Caco-2 (cell line): ENCODE results near the gene C5orf52. TPM values are rescaled to one million over a fixed set of nuclear protein-coding genes. Genes with fewer than 3 reads are reported as not detected.

ENCODE experiments used
- Bru-seq: library from RNA; stranded (reverse); fragments of 400-500 nt; gene quantifications from one replicate; lab custom pipeline; 2021; lab: Mats Ljungman, UMichigan
- BruChase-seq, 2 experiments: library from RNA; stranded (reverse); fragments of 400-500 nt; gene quantifications; one replicate each; lab custom pipeline; 2021; lab: Mats Ljungman, UMichigan
- BruUV-seq: library from RNA; stranded (reverse); fragments of 400-500 nt; replicated peaks from 2 replicates; lab custom pipeline; 2021; lab: Mats Ljungman, UMichigan
- CTCF ChIA-PET: fragments of 300-600 bp; sonication (Branson Sonifier 250); formaldehyde crosslinking; loops from one replicate; lab custom pipeline; 2022; ENCODE audit warnings: antibody characterized with exemption; lab: Charles Lee
- POLR2A ChIA-PET: fragments of 300-600 bp; sonication (Branson Sonifier 250); formaldehyde crosslinking; loops from one replicate; lab custom pipeline; 2022; ENCODE audit warnings: antibody characterized with exemption; lab: Charles Lee
- DNase-seq, 2 experiments: peaks; one replicate each; pipeline versions ENCODE4 v3.0.0 to v3.0.0-alpha.2; 2020 to 2022
- H3K27me3 ChIP-seq: replicated peaks from 2 replicates; pipeline ENCODE4 v1.6.0; 2011; ENCODE audit warnings: low read length; ENCODE audit not compliant: control insufficient read depth, insufficient read depth
- H3K36me3 ChIP-seq: 2 replicates; pipeline ENCODE4 v1.5.1; 2011; ENCODE audit warnings: low read length; ENCODE audit not compliant: control insufficient read depth, insufficient read depth
- H3K4me1 ChIP-seq: fragments of 250-450 bp; sonication (Bioruptor Pico); 2 replicates; pipeline ENCODE4 v1.5.1; 2020; ENCODE audit warnings: mild to moderate bottlenecking
- H3K4me3 ChIP-seq: 2 replicates; pipeline ENCODE4 v1.5.1; 2011; ENCODE audit warnings: low read depth, mild to moderate bottlenecking, control low read depth, low read length
- H3K9me3 ChIP-seq: fragments of 250-450 bp; sonication (Bioruptor Pico); 2 replicates; pipeline ENCODE4 v1.5.1; 2020; ENCODE audit warnings: mild to moderate bottlenecking, moderate library complexity
- H3K27ac Mint-ChIP-seq: one replicate; pipeline ENCODE4 v1.8.0; 2022; ENCODE audit warnings: mixed read lengths; ENCODE audit not compliant: unreplicated experiment
- H3K27me3 Mint-ChIP-seq: one replicate; pipeline ENCODE4 v1.8.0; 2022; ENCODE audit warnings: mixed read lengths; ENCODE audit not compliant: insufficient read depth, unreplicated experiment
- H3K36me3 Mint-ChIP-seq: one replicate; pipeline ENCODE4 v1.8.0; 2022; ENCODE audit warnings: mild to moderate bottlenecking, mixed read lengths; ENCODE audit not compliant: insufficient read depth, unreplicated experiment
- H3K4me1 Mint-ChIP-seq: one replicate; pipeline ENCODE4 v1.8.0; 2022; ENCODE audit warnings: low read depth, mixed read lengths; ENCODE audit not compliant: unreplicated experiment
- H3K4me3 Mint-ChIP-seq: one replicate; pipeline ENCODE4 v1.8.0; 2022; ENCODE audit warnings: mild to moderate bottlenecking, moderate library complexity, mixed read lengths; ENCODE audit not compliant: unreplicated experiment
- H3K9me3 Mint-ChIP-seq: one replicate; pipeline ENCODE4 v1.8.0; 2022; ENCODE audit warnings: mixed read lengths; ENCODE audit not compliant: unreplicated experiment
- intact Hi-C: fragments of 100-400 bp; cut with micrococcal nuclease; formaldehyde crosslinking; loops from one replicate; pipeline ENCODE4 v1.10.0; 2022; ENCODE audit not compliant: unreplicated experiment
- long read RNA-seq: library from polyadenylated mRNA; stranded (forward); transcript quantifications from one replicate; pipeline ENCODE4 v2.0.0, GENCODE V29; 2022
- total RNA-seq: library from RNA; stranded (reverse); gene quantifications from 2 replicates; pipeline ENCODE4 v1.2.3, GENCODE V29; 2022
- TF ChIP-seq, protein P1 (sequence below), 2 experiments: fragments of 200-600 bp in 1 of 2; IDR thresholded peaks; 1 replicate in 1 of 2; 2 replicates in 1 of 2; pipeline versions ENCODE4 v1.5.1 to v1.8.0; 2011 to 2022; ENCODE audit warnings: antibody characterized with exemption in 1 of 2, control low read depth in 1 of 2, inconsistent platforms in 1 of 2, low read depth in 1 of 2, low read length in 1 of 2, mild to moderate bottlenecking in 1 of 2, moderate library complexity in 1 of 2; ENCODE audit not compliant: insufficient read depth in 1 of 2, severe bottlenecking in 1 of 2, unreplicated experiment in 1 of 2

C5orf52 gene
- total RNA-seq (not detected in 2 replicates), Bru-seq, nascent RNA (percentile 23 among the genes with signal in this experiment), BruChase-seq, experiment 1, labeled RNA remaining after a 2-hour chase (percentile 16 among the genes with signal in this experiment), BruChase-seq, experiment 2, labeled RNA remaining after a 6-hour chase (percentile 13 among the genes with signal in this experiment)
- long read RNA-seq, result 0 reads

DNA sequence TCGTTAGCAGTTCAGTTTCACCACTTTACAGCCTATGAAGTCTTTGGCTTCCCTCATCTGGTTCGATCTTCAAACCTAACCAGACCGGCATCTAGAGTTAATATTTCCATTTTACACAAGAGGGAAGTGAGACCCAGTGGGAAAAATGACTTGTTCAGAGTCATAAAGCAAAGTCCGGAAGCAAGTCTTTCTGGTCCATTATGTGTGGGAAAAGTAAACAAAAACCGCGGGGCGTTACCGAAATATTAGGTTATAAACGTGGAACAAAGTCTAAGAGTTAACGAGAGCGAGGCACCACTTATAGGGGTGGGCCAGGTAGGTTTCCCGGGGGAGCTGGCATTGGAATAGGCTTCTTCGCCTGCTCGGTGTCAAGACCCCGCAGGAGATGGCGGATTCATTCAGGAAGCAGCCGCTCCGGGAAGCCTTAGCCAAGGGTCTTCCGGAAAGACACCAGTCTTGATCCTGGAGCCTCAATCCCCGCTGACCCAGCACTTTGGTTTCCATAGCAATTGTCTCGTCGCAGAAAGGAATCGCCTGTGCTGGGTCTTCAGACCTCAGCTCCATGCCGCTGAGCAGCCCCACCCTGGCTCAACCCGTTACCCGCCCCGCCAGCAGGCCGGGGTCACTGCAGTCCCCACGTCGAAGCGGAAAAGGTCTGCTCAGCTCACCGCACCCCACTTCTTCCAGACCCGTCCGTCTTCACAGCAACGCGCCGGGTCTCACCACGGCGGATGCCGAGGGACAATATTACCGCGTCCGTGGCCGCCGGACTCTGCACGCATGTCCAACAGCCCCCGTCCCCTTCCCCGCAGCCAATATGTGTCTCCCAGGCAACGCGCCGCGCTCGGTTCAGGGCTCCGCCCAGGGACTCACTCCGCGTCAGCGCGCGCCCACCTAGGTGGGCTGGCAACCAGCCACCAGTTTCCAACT, at the start of gene C5orf52:
Gene C5orf52 (plus strand): TSS at position 872 of the 930 bp plus-strand sequence. CDS start 82 bp downstream, outside the sequence.
- intact Hi-C loops, result loop anchor here (1.0 kb wide), 1 partner anchor 20 kb away; no protein-coding TSS in a partner anchor
- Histone ChIP-seq H3K27me3 (no peaks in the 10 kb centered on the region), H3K4me1 (peaks cover 22% of the 10 kb centered on the region), H3K4me3 (peak within 1 kb of the TSS; percentile 21), H3K9me3 (peaks cover 12% of the 10 kb centered on the region), H3K36me3 (no peaks in the 10 kb centered on the region)
- TF ChIP-seq, protein P1, sequence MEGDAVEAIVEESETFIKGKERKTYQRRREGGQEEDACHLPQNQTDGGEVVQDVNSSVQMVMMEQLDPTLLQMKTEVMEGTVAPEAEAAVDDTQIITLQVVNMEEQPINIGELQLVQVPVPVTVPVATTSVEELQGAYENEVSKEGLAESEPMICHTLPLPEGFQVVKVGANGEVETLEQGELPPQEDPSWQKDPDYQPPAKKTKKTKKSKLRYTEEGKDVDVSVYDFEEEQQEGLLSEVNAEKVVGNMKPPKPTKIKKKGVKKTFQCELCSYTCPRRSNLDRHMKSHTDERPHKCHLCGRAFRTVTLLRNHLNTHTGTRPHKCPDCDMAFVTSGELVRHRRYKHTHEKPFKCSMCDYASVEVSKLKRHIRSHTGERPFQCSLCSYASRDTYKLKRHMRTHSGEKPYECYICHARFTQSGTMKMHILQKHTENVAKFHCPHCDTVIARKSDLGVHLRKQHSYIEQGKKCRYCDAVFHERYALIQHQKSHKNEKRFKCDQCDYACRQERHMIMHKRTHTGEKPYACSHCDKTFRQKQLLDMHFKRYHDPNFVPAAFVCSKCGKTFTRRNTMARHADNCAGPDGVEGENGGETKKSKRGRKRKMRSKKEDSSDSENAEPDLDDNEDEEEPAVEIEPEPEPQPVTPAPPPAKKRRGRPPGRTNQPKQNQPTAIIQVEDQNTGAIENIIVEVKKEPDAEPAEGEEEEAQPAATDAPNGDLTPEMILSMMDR (IDR thresholded peaks at IDR 0.05; ENCODE audit: insufficient read depth in 1 of 2, low read depth in 1 of 2, low read length in 1 of 2, severe bottlenecking in 1 of 2, unreplicated experiment in 1 of 2), result no peak
- TSS peak; percentile 55 for BruUV-seq
- peaks cover 9% of the 10 kb centered on the region for H3K9me3 Mint-ChIP-seq
- H3K27ac Mint-ChIP-seq, result peak within 1 kb of the TSS; percentile 89
- ChIA-PET CTCF (interaction anchor here (1.0 to 1.3 kb wide), 2 partner anchors 20 to 47 kb away, joined by 5 to 7 read pairs; no protein-coding TSS in a partner anchor), POLR2A (no interaction called here)
- peaks cover 17% of the 10 kb centered on the region for H3K4me1 Mint-ChIP-seq
- DNase-seq, result peak; percentile 58 to 80
- H3K36me3 Mint-ChIP-seq, result peaks cover 22% of the 10 kb centered on the region
- H3K4me3 Mint-ChIP-seq, result peak within 1 kb of the TSS; percentile 66
- no peaks in the 10 kb centered on the region for H3K27me3 Mint-ChIP-seq

DNA sequence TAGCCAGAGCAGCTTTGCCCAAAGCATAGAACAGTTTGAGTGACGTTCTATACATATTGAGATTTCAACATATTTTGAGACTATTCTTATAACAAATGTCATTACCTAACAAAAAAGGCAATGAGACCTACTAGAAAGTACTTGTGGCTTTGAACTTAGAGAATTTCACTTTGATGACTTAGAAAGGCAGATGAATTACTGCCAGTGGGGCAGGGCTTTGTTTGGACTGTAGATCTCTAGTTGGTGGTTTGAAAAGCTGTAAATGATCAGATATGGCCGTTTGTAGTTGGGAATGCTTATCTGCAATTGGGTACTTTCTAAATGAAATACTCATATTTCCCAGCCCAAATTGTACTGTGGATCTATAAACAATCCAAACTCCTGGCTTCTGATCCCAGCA, 47.2 kb upstream of the C5orf52 start:
- TF ChIP-seq, protein P1 (IDR thresholded peaks at IDR 0.05; ENCODE audit: insufficient read depth in 1 of 2, low read depth in 1 of 2, low read length in 1 of 2, severe bottlenecking in 1 of 2, unreplicated experiment in 1 of 2), result no peak
- Mint-ChIP-seq H3K4me1 (peaks cover 32% of the 10 kb centered on the region), H3K36me3 (peaks cover 9% of the 10 kb centered on the region), H3K27ac (peak overlapping the region; percentile 71), H3K9me3 (peaks cover under 1% of the 10 kb centered on the region), H3K4me3 (peak overlapping the region; percentile 63), H3K27me3 (no peaks in the 10 kb centered on the region)
- POLR2A ChIA-PET, result interaction anchor here (0.5 to 0.7 kb wide), 2 partner anchors 9 to 28 kb away, joined by 3 to 4 read pairs; partner anchors contain the start of gene SOX30
- no peaks in the 10 kb centered on the region for H3K9me3 ChIP-seq
- BruUV-seq, result no TSS peak
- peaks cover 20% of the 10 kb centered on the region for H3K4me1 ChIP-seq
- H3K36me3 ChIP-seq, result no peaks in the 10 kb centered on the region; the same call in 1 of the 2 replicates
- no peaks in the 10 kb centered on the region for H3K27me3 ChIP-seq
- CTCF ChIA-PET, result interaction anchor here (0.7 kb wide), 1 partner anchor 15 kb away, joined by 4 read pairs; no protein-coding TSS in a partner anchor
- intact Hi-C loops, result loop anchor here (1.0 to 5.0 kb wide), 3 partner anchors 11 to 77 kb away; no protein-coding TSS in a partner anchor
- peak; percentile 51 to 63 for DNase-seq
- H3K4me3 ChIP-seq, result peak overlapping the region; percentile 16

DNA sequence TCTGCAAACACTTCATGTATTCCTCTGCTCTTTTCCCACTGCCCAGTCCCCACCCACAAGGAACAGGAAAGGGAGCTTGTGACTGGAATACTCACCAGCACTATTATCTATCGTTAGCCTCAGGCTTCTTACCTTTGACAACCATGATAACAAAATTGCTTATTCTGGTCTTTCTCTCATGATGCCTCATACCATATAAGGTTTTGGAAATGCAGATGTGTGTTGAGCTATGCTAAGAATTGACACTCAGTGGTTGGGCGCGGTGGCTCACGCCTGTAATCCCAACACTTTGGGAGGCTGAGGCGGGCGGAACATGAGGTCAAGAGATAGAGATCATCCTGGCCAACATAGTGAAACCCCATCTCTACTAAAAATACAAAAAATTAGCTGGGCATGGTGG, 44.5 kb upstream of the C5orf52 start:
- Mint-ChIP-seq H3K4me3 (no peak overlapping the region), H3K36me3 (peaks cover 9% of the 10 kb centered on the region), H3K27ac (no peak overlapping the region), H3K27me3 (no peaks in the 10 kb centered on the region), H3K4me1 (peaks cover 32% of the 10 kb centered on the region), H3K9me3 (no peaks in the 10 kb centered on the region)
- Histone ChIP-seq H3K9me3 (no peaks in the 10 kb centered on the region), H3K4me3 (no peak overlapping the region), H3K4me1 (peaks cover 20% of the 10 kb centered on the region), H3K36me3 (no peaks in the 10 kb centered on the region; the same call in 1 of the 2 replicates), H3K27me3 (no peaks in the 10 kb centered on the region)
- intact Hi-C loops, result no loop called here
- peak in 1 of 2 experiments; percentile 8 for DNase-seq
- ChIA-PET POLR2A (interaction anchor here (0.5 kb wide), 1 partner anchor 10 kb away, joined by 4 read pairs; no protein-coding TSS in a partner anchor), CTCF (no interaction called here)
- TF ChIP-seq, protein P1 (IDR thresholded peaks at IDR 0.05; ENCODE audit: insufficient read depth in 1 of 2, low read depth in 1 of 2, low read length in 1 of 2, severe bottlenecking in 1 of 2, unreplicated experiment in 1 of 2), result no peak
- BruUV-seq, result no TSS peak
